GM12873 (cell line): ENCODE measurements around the gene INTS6.

Source experiments
- CTCF ChIP-seq: IDR thresholded peaks from 2 replicates; pipeline ENCODE4 v1.5.1; 2012; ENCODE audit warnings: low read depth, mild to moderate bottlenecking, moderate library complexity, low read length, control low read depth; ENCODE audit not compliant: insufficient read depth; ENCODE audit errors: missing control alignments

The INTS6 gene

DNA sequence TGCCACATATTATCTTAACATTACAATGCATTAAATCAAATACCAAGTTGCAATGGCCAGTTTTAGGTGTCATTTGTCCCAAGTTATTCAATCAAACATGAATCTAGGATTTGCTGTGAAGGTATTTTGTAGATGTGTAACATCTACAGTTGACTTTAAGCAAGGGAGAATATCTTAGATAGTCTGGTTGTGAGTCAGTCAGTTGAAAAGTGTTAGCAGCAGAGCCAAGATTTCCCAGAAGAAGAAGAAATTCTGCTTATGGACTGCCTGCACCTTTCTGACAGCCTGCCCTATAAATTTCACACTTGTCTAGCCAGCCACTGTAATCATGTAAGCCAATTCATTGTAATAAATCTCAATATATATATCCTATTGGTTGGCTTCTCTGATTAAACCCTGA, 41.3 kb upstream of the INTS6 start:
- TF ChIP-seq CTCF, result no peak

DNA sequence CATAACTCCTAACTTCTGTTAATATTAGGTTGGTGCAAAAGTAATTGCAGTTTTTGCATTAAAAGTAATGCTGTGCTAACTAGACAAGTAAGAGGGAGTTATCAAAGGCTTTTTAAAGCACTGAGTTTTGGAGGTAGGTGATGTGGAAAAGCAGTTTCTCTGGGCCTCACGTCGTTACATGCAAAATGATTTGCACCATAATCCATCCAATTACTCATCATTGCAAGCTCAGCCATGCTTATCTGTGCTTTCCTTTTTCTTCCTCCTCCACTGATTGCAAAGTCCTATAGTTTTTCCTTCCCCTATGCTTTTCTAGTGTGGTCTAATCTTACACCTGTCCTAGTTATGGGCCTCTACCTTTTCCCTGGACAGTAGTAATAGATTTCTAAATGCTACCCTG, 35.4 kb upstream of the INTS6 start:
- no peak for TF ChIP-seq CTCF

- no peak for TF ChIP-seq CTCF
Measured at GRCh38 chr13:51481656-51482055, 28.8 kb upstream of the INTS6 start.

GRCh38 chr13:51479199-51479523, 26.3 kb upstream of the INTS6 start:
- TF ChIP-seq CTCF, result no peak

DNA sequence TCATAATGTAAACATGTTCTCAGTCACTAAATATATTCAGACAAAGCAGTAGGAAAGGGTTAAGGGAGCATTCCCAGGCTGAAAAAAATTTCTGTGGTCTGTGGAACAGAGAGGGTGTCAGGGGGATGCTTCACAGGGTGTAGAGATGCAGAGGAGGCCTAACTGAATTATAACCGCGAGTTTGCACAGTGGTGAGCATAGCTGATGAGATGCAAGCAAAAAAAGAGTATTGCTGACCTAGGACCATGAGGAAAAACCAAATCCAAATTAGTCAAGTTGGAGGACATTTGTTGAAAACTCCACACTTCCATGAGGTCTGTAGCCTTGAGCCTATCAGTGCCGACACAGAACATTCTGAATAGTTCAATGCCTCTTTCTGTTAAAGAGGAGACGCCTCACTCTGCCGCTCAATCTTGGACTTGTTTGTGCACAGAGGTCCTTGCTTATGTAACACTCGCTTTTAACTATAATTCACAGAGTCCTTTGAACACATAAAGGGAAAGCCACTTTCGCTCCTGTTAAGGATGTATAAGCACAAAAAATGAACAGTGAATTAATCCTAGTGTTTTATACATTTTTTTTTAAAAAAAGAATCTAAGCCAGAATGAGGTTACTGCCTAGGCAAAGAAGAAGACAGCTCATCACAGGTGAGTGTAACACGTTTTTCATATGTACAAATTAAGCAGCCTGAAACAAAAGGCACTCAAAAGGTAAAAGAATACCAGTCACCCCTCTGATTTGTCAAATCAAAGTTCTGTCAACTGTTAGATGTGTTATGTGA, 25.8 kb upstream of the INTS6 start:
- TF ChIP-seq CTCF, result no peak

DNA sequence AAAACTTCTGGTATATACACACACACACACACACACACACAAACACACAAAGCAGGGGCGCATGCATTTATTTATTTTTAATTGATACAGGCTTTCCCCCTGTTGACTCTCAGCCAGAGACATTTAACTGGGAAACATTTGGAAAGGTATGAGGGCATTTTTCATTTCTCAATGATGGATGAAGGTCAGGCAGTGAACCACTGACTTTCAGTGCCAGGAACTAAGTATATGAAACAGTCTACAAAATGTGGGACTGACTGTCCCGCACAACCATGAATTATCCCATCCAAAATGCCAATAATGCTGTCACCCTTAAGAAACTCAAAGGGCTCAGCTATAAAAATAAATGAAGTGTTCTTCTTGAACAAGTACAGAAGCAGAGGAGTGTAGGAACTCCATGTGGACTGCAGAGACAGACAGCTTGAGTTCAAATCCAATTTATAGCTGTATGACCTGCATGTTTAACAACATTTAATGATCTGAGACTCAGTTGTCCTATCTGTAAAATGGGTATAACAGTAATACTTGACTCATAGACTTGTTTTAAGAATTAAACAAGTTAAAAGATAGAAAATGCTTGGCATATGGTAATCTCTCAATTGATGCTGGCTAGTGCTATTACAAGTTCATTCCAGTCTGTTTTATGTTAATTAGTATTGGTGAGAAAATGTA, 25.0 kb upstream of the INTS6 start:
- no peak for TF ChIP-seq CTCF

GRCh38 chr13:51477149-51477548, 24.3 kb upstream of the INTS6 start:
- no peak for TF ChIP-seq CTCF
